ENCODE measurements around the gene BRF1.
"Not testable (repeated sequence)": the region's sequence is repeated elsewhere in the genome, so short reads cannot be mapped to it uniquely, and the experiment has no call there.

GRCh38 chr14:105288936-105289335 is 11.9 kb downstream of the BRF1 start:
- not testable (repeated sequence) for TF ChIP-seq CTCF (conservative IDR thresholded peaks at IDR 0.05); ZFX (IDR thresholded peaks at IDR 0.05)
